ENCODE measurements around the gene MXD1. TPM values are rescaled to one million over a fixed set of nuclear protein-coding genes. Genes with fewer than 3 reads are reported as not detected.

The MXD1 gene
- total RNA-seq, 3 donors from 2014 or later: 5.8 to 17.3 (median 10.2) TPM

GRCh38 chr2:69954084-69954483, 39.2 kb downstream of the MXD1 start:
- Histone ChIP-seq H3K9me3 (no peaks in the 10 kb centered on the region), H3K27ac (no peak overlapping the region), H3K4me3 (no peak overlapping the region), H3K27me3 (no peaks in the 10 kb centered on the region), H3K4me1 (no peaks in the 10 kb centered on the region), H3K36me3 (no peaks in the 10 kb centered on the region)
- no peak for DNase-seq (ENCODE audit: low spot score in 2 of 2)
- intact Hi-C loops (cut with DNase I; ENCODE audit: low total_unique reads): no loop called here
- no peak for TF ChIP-seq POLR2AphosphoS5 (IDR thresholded peaks at IDR 0.05)
- TF ChIP-seq CTCF (IDR thresholded peaks at IDR 0.05): no peak
- no peak for TF ChIP-seq POLR2A (IDR thresholded peaks at IDR 0.05)

GRCh38 chr2:69955029-69955428, 40.1 kb downstream of the MXD1 start:
- no peaks in the 10 kb centered on the region for H3K4me1 ChIP-seq
- H3K4me3 ChIP-seq: no peak overlapping the region
- TF ChIP-seq POLR2AphosphoS5 (IDR thresholded peaks at IDR 0.05) (no peak), CTCF (IDR thresholded peaks at IDR 0.05) (no peak), POLR2A (IDR thresholded peaks at IDR 0.05) (no peak)
- no peaks in the 10 kb centered on the region for H3K9me3 ChIP-seq
- no peaks in the 10 kb centered on the region for H3K36me3 ChIP-seq
- no peak for DNase-seq (ENCODE audit: low spot score in 2 of 2)
- no peaks in the 10 kb centered on the region for H3K27me3 ChIP-seq
- intact Hi-C loops (cut with DNase I; ENCODE audit: low total_unique reads): loop anchor here (5.0 kb wide), 1 partner anchor 1203 kb away; no protein-coding TSS in a partner anchor
- H3K27ac ChIP-seq: no peak overlapping the region

GRCh38 chr2:69956475-69956979, 41.6 kb downstream of the MXD1 start:
- H3K4me3 ChIP-seq: no peak overlapping the region
- no peak for TF ChIP-seq POLR2AphosphoS5 (IDR thresholded peaks at IDR 0.05)
- H3K4me1 ChIP-seq: no peaks in the 10 kb centered on the region
- no peak overlapping the region for H3K27ac ChIP-seq
- no peaks in the 10 kb centered on the region for H3K27me3 ChIP-seq
- intact Hi-C loops (cut with DNase I; ENCODE audit: low total_unique reads): loop anchor here (5.0 kb wide), 1 partner anchor 1204 kb away; no protein-coding TSS in a partner anchor
- no peak for DNase-seq (ENCODE audit: low spot score in 2 of 2)
- H3K36me3 ChIP-seq: no peaks in the 10 kb centered on the region
- no peaks in the 10 kb centered on the region for H3K9me3 ChIP-seq

GRCh38 chr2:69957965-69958364, 43.1 kb downstream of the MXD1 start:
- Histone ChIP-seq H3K4me3 (no peak overlapping the region), H3K9me3 (no peaks in the 10 kb centered on the region), H3K36me3 (no peaks in the 10 kb centered on the region), H3K4me1 (no peaks in the 10 kb centered on the region), H3K27ac (no peak overlapping the region), H3K27me3 (no peaks in the 10 kb centered on the region)
- DNase-seq (ENCODE audit: low spot score in 2 of 2): no peak
- TF ChIP-seq POLR2AphosphoS5 (IDR thresholded peaks at IDR 0.05) (no peak), CTCF (IDR thresholded peaks at IDR 0.05) (no peak), POLR2A (IDR thresholded peaks at IDR 0.05) (no peak)
- intact Hi-C loops (cut with DNase I; ENCODE audit: low total_unique reads): loop anchor here (5.0 kb wide), 1 partner anchor 1206 kb away; no protein-coding TSS in a partner anchor

- intact Hi-C loops (cut with DNase I; ENCODE audit: low total_unique reads): loop anchor here (5.0 kb wide), 1 partner anchor 1206 kb away; no protein-coding TSS in a partner anchor
- no peak for DNase-seq (ENCODE audit: low spot score in 2 of 2)
- no peaks in the 10 kb centered on the region for H3K9me3 ChIP-seq
Observed at GRCh38 chr2:69958480-69958879, 43.6 kb downstream of the MXD1 start.

More at GRCh38 chr2:69958480-69958879, 43.6 kb downstream of the MXD1 start:
- no peak overlapping the region for H3K4me3 ChIP-seq
- TF ChIP-seq CTCF (IDR thresholded peaks at IDR 0.05) (no peak), POLR2AphosphoS5 (IDR thresholded peaks at IDR 0.05) (no peak), POLR2A (IDR thresholded peaks at IDR 0.05) (no peak)
- H3K27ac ChIP-seq: no peak overlapping the region
- no peaks in the 10 kb centered on the region for H3K4me1 ChIP-seq
- no peaks in the 10 kb centered on the region for H3K36me3 ChIP-seq
- no peaks in the 10 kb centered on the region for H3K27me3 ChIP-seq

All from breast epithelium (tissue), 4 donors.